ENCODE measurements around the gene RLBP1. TPM values are rescaled to one million over a fixed set of nuclear protein-coding genes. Genes with fewer than 3 reads are reported as not detected.

Gene RLBP1
- total and polyA plus RNA-seq, 9 of the 15 experiments (the other 6 are each of a cell fraction or from before 2014, with no cell fraction given), result 0.05 TPM; not detected in 8

GRCh38 chr15:89243691-89244573 is 22.6 kb upstream of the RLBP1 start, which contains the start of gene FANCI (continued):
- TF ChIP-seq, protein P1, sequence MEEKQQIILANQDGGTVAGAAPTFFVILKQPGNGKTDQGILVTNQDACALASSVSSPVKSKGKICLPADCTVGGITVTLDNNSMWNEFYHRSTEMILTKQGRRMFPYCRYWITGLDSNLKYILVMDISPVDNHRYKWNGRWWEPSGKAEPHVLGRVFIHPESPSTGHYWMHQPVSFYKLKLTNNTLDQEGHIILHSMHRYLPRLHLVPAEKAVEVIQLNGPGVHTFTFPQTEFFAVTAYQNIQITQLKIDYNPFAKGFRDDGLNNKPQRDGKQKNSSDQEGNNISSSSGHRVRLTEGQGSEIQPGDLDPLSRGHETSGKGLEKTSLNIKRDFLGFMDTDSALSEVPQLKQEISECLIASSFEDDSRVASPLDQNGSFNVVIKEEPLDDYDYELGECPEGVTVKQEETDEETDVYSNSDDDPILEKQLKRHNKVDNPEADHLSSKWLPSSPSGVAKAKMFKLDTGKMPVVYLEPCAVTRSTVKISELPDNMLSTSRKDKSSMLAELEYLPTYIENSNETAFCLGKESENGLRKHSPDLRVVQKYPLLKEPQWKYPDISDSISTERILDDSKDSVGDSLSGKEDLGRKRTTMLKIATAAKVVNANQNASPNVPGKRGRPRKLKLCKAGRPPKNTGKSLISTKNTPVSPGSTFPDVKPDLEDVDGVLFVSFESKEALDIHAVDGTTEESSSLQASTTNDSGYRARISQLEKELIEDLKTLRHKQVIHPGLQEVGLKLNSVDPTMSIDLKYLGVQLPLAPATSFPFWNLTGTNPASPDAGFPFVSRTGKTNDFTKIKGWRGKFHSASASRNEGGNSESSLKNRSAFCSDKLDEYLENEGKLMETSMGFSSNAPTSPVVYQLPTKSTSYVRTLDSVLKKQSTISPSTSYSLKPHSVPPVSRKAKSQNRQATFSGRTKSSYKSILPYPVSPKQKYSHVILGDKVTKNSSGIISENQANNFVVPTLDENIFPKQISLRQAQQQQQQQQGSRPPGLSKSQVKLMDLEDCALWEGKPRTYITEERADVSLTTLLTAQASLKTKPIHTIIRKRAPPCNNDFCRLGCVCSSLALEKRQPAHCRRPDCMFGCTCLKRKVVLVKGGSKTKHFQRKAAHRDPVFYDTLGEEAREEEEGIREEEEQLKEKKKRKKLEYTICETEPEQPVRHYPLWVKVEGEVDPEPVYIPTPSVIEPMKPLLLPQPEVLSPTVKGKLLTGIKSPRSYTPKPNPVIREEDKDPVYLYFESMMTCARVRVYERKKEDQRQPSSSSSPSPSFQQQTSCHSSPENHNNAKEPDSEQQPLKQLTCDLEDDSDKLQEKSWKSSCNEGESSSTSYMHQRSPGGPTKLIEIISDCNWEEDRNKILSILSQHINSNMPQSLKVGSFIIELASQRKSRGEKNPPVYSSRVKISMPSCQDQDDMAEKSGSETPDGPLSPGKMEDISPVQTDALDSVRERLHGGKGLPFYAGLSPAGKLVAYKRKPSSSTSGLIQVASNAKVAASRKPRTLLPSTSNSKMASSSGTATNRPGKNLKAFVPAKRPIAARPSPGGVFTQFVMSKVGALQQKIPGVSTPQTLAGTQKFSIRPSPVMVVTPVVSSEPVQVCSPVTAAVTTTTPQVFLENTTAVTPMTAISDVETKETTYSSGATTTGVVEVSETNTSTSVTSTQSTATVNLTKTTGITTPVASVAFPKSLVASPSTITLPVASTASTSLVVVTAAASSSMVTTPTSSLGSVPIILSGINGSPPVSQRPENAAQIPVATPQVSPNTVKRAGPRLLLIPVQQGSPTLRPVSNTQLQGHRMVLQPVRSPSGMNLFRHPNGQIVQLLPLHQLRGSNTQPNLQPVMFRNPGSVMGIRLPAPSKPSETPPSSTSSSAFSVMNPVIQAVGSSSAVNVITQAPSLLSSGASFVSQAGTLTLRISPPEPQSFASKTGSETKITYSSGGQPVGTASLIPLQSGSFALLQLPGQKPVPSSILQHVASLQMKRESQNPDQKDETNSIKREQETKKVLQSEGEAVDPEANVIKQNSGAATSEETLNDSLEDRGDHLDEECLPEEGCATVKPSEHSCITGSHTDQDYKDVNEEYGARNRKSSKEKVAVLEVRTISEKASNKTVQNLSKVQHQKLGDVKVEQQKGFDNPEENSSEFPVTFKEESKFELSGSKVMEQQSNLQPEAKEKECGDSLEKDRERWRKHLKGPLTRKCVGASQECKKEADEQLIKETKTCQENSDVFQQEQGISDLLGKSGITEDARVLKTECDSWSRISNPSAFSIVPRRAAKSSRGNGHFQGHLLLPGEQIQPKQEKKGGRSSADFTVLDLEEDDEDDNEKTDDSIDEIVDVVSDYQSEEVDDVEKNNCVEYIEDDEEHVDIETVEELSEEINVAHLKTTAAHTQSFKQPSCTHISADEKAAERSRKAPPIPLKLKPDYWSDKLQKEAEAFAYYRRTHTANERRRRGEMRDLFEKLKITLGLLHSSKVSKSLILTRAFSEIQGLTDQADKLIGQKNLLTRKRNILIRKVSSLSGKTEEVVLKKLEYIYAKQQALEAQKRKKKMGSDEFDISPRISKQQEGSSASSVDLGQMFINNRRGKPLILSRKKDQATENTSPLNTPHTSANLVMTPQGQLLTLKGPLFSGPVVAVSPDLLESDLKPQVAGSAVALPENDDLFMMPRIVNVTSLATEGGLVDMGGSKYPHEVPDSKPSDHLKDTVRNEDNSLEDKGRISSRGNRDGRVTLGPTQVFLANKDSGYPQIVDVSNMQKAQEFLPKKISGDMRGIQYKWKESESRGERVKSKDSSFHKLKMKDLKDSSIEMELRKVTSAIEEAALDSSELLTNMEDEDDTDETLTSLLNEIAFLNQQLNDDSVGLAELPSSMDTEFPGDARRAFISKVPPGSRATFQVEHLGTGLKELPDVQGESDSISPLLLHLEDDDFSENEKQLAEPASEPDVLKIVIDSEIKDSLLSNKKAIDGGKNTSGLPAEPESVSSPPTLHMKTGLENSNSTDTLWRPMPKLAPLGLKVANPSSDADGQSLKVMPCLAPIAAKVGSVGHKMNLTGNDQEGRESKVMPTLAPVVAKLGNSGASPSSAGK (IDR thresholded peaks at IDR 0.05), result peak; percentile 95
- TF ChIP-seq E4F1 (CRISPR knock-in tag; IDR thresholded peaks at IDR 0.05; ENCODE audit: borderline replicate concordance), result no peak
- TF ChIP-seq, protein P2, sequence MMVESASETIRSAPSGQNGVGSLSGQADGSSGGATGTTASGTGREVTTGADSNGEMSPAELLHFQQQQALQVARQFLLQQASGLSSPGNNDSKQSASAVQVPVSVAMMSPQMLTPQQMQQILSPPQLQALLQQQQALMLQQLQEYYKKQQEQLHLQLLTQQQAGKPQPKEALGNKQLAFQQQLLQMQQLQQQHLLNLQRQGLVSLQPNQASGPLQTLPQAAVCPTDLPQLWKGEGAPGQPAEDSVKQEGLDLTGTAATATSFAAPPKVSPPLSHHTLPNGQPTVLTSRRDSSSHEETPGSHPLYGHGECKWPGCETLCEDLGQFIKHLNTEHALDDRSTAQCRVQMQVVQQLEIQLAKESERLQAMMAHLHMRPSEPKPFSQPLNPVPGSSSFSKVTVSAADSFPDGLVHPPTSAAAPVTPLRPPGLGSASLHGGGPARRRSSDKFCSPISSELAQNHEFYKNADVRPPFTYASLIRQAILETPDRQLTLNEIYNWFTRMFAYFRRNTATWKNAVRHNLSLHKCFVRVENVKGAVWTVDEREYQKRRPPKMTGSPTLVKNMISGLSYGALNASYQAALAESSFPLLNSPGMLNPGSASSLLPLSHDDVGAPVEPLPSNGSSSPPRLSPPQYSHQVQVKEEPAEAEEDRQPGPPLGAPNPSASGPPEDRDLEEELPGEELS (CRISPR knock-in tag; IDR thresholded peaks at IDR 0.05; ENCODE audit: borderline replicate concordance), result peak; percentile 99
- peak; percentile 62; the same call in 1 of the 2 replicates for TF ChIP-seq POLR2H (tag; IDR thresholded peaks at IDR 0.05; ENCODE audit: low read depth)
- TF ChIP-seq CBFB (CRISPR knock-in tag; IDR thresholded peaks at IDR 0.05), result peak; percentile 97
- no peak for TF ChIP-seq ZNF696 (CRISPR knock-in tag; conservative IDR thresholded peaks at IDR 0.05)
- TF ChIP-seq SMARCC2 (IDR thresholded peaks at IDR 0.05; ENCODE audit: low read depth), result no peak
- no peak for TF ChIP-seq RUNX1 (IDR thresholded peaks at IDR 0.05; ENCODE audit: low read depth)
- TF ChIP-seq SIX5 (IDR thresholded peaks at IDR 0.05; ENCODE audit: borderline replicate concordance in 1 of 2, insufficient read depth in 1 of 2, low read depth in 1 of 2, low read length in 2 of 2), result peak in 1 of 2 experiments; percentile 22; a peak in 1 of 4 replicates

Data from K562 (cell line).